OCI-LY3 (cell line): ENCODE data around the gene IL22RA2.

Experiments
- CTCF ChIP-seq: fragments of 200-600, 300-600 bp; sonication (generic); IDR thresholded peaks from 2 replicates; pipeline ENCODE4 v1.5.1; 2014; ENCODE audit warnings: antibody characterized with exemption, low read length, low read depth
- EZH2phosphoT487 ChIP-seq: fragments of 200-600 bp; shearing (Covaris generic); IDR thresholded peaks from 2 replicates; pipeline ENCODE4 v1.6.1; 2018; ENCODE audit warnings: antibody characterized with exemption, mixed run types, low read depth

GRCh38 chr6:137116807-137117206, 56.6 kb downstream of the IL22RA2 start:
- TF ChIP-seq EZH2phosphoT487 (no peak), CTCF (no peak)
